Activated naive CD4-positive, alpha-beta T cell treated with anti-CD3 and anti-CD28 coated beads, Interleukin-2, amount 50 U/mL, for 72 hours (primary cell): ENCODE results near the gene SRM. TPM values are rescaled to one million over a fixed set of nuclear protein-coding genes. Genes with fewer than 3 reads are reported as not detected.

Source experiments
- ATAC-seq, 2 donors: fragments of 150-1000 bp; cut with Tn5 transposase; 2 replicates each; pipeline ENCODE4 v1.10.0; 2021; ENCODE audit warnings: mild to moderate bottlenecking in 2 of 2, moderate library complexity in 2 of 2
- DNase-seq, 2 donors: peaks; one replicate each; pipeline ENCODE4 v3.0.0; 2021 to 2022; ENCODE audit warnings: low spot score in 2 of 2
- H3K27ac Mint-ChIP-seq, 2 donors: one replicate each; pipeline ENCODE4 v1.8.0; 2022; ENCODE audit warnings: mild to moderate bottlenecking in 2 of 2, mixed read lengths in 2 of 2
- H3K36me3 Mint-ChIP-seq, 2 donors: one replicate each; pipeline ENCODE4 v1.8.0; 2022; ENCODE audit warnings: mixed read lengths in 2 of 2
- H3K9me3 Mint-ChIP-seq, 2 donors: one replicate each; pipeline ENCODE4 v1.8.0; 2022; ENCODE audit warnings: mixed read lengths in 2 of 2
- total RNA-seq, 2 donors: library from RNA; stranded (reverse); gene quantifications; one replicate each; pipeline ENCODE4 v1.2.3, GENCODE V29; 2022

SRM gene
- total RNA-seq, 2 donors from 2014 or later = 107 to 148 TPM

DNA sequence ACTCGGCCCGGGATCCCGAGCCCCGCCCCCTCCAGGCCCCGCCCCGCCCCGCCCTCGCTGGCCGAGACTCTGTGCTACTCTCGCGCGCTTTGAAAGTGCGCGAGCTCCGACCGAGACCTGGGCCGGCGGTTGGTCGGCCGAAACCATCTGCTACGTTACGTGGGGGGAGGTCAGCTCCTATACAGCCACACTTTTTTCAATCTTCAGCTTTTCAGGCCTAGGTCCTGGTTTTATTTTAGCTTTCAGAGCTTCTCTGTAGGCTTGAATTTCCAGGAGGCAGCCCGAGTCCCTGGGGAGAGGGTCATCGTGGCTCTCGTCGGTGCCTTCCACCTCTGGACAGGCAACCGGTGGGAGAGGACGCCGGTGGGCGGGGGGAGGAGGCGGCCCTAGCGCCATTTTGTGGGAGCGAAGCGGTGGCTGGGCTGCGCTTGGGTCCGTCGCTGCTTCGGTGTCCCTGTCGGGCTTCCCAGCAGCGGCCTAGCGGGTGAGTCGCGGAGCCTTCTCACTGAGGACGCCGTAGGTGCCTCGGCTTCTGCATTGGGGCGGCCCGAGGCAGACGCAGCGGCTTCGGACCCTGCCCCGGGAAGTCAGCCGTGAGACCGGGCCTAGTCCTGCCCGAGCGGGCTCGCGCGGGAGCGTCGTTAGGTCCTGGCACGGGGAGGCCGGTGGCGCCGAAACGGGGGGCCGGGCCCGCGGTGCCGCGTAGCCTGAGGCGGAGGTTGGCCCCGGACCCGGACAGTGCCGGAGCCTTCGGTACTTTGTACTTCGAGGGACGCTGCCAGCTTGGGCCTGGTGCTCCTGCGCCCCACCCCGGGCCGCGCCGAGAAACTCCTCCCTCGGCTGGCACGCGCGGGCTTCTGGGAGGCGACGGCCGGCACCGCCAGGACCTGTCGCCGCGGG lies 47.3 kb downstream of the SRM start, which contains the start of gene TARDBP:
TSS of gene TARDBP (plus strand) at position 395 of the 900 bp plus-strand sequence. CDS start 1,074 bp downstream, outside the sequence.
- H3K36me3 Mint-ChIP-seq = peaks cover 19 to 27% of the 10 kb centered on the region in 2 donors
- peak within 1 kb of the TSS; percentile 98 to 100 for H3K27ac Mint-ChIP-seq
- no peaks in the 10 kb centered on the region for H3K9me3 Mint-ChIP-seq
- ATAC-seq (peak; percentile 91 to 92), DNase-seq (peak; percentile 90 to 94)

Other genes starting within 250 kb of the SRM start
- gene TARDBP, start 47.4 kb downstream of the SRM start, total RNA-seq = 100 to 1,000 TPM; 132 to 168 TPM
- gene MASP2, start 12.8 kb downstream of the SRM start, total RNA-seq = under 1 TPM in 1 of 2 donors, not detected in 1; 0.21 TPM
- gene EXOSC10, start 39.9 kb upstream of the SRM start, total RNA-seq = 10 to 100 TPM; 81.1 to 83.3 TPM
- gene ANGPTL7, start 129.3 kb upstream of the SRM start, total RNA-seq = not detected
- 10 to 100 TPM; 32.7 to 46.1 TPM for gene MTOR, start 202.5 kb upstream of the SRM start, total RNA-seq
- 10 to 100 TPM; 23.7 to 24.7 TPM for gene UBIAD1, start 213.2 kb upstream of the SRM start, total RNA-seq